Astrocyte of the cerebellum (primary cell): Measurements from ENCODE around the gene ACAN.

Experiments
- DNase-seq: peaks from one replicate; pipeline ENCODE4 v3.0.0-alpha.2; 2011; ENCODE audit warnings: low read depth
- H3K4me3 ChIP-seq: 2 replicates; pipeline ENCODE4 v1.5.1; 2011; ENCODE audit warnings: mild to moderate bottlenecking, low read depth, low read length, moderate library complexity
- CTCF ChIP-seq: IDR thresholded peaks from 2 replicates; pipeline ENCODE4 v1.5.1; 2012; ENCODE audit warnings: low read length, low read depth, moderate library complexity, mild to moderate bottlenecking; ENCODE audit errors: missing control alignments
- in situ Hi-C: cut with HindIII; loops from 2 replicates; pipeline ENCODE4 v1.10.0; 2017; ENCODE audit warnings: low sequenced_read_pairs

The ACAN gene

DNA sequence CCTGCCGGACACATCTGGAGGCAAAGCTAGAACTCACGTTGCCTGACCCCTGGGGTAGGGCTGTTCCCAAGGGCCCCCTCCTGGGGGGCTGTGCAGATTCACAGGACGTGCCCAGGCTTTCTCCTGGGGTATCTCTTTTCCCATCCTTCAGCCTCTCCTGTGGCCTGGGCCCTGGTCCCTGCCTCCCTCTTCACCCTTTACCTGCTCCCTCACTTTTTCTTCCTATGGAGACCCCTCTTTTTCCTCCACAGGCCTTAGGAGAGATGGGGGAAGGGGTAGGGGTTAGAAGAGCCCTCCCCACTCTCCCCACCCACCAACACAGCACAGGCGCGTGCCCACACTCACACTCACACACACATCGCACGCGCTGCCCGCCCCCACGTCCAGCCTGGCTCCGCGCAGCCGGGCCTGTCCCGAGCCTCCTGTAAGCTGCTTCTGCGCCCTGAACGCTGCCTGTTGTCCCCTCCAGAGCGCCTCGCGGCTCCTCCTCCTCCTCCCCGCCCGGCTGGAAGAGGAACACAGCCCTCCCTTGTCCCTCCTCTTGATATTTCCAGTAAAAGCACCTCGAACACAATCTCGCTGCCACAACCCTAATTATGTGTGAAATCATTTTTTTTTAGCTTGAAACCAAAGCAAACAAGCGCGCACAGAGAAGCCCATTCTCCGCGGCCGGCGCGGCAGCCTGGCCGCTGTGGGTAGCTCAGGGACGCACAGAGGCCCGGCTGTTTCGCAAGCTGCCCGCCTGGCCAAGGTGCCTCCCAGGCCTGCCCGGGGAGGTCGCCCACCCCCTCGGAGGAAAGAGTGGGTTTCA, 33.9 kb upstream of the ACAN start:
- no peak overlapping the region for H3K4me3 ChIP-seq
- TF ChIP-seq CTCF, result no peak
- in situ Hi-C loops, result loop anchor here (5.0 kb wide), 1 partner anchor 43 kb away; no protein-coding TSS in a partner anchor
- no peak for DNase-seq

- H3K4me3 ChIP-seq, result no peak overlapping the region
- no peak for DNase-seq
- TF ChIP-seq CTCF, result no peak
- in situ Hi-C loops, result no loop called here
Measured at GRCh38 chr15:88775776-88776175, 27.5 kb upstream of the ACAN start.

DNA sequence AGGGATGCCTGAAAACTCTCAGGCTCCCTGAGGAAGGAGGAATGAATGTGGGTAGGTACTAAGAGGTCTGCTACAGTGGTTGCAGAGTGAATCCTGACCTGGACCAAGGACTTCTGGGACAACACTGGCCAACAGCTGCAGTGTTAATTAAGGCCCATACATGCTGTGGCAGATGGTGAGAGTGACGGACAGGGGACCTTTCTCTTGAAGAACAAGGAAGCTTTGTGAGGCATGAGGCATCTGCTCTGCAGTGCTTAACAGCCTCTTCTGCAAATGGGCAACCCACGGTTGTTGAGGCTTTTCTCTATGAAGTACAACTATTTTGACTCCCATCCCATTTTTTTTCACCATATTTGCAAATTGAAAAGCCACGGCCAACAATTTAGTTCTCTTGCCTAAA, 26.6 kb upstream of the ACAN start:
- no peak for DNase-seq
- in situ Hi-C loops, result no loop called here

DNA sequence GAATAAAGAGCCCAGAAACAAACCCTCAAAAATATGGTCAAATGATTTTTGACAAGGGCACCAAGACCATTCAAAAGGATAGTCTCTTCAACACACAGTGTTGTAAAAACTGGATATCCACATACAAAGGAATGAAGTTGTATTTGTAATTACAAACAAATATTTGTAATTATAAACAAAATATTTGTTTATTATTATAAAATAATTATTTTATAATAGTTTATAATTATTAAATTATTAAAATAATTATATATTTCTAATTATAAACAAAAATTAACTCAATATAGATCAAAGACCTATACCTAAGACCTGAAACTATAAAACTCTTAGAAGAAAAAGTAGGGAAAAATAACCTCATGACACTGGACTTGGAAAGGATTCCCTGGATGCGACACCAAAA, 23.3 kb upstream of the ACAN start:
- no peak for DNase-seq
- no peak for TF ChIP-seq CTCF
- in situ Hi-C loops, result no loop called here
- H3K4me3 ChIP-seq, result no peak overlapping the region

More for the DNA sequence above, 26.6 kb upstream of the ACAN start:
- no peak for TF ChIP-seq CTCF
- H3K4me3 ChIP-seq, result no peak overlapping the region

DNA sequence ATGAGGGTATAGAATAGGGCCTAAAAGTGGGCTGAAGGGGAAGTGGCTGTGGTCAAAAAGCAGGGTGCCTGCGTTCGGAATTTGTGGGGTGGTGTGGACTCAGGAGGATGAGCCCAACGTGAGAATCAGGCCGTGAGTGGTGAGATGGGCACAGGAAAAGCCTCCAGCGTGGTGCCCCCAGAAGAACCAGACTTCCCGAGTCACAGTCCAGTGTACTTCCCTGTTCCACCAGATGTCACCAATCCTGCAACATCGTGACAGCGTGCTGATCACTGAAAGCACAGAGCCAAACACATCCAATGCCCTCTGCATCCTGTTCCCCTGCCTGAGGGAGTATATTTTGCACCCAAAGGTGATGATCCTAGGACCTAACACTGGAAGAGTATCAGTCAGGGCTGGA, 20.8 kb upstream of the ACAN start:
- DNase-seq, result no peak
- in situ Hi-C loops, result no loop called here
- no peak for TF ChIP-seq CTCF
- H3K4me3 ChIP-seq, result no peak overlapping the region

DNA sequence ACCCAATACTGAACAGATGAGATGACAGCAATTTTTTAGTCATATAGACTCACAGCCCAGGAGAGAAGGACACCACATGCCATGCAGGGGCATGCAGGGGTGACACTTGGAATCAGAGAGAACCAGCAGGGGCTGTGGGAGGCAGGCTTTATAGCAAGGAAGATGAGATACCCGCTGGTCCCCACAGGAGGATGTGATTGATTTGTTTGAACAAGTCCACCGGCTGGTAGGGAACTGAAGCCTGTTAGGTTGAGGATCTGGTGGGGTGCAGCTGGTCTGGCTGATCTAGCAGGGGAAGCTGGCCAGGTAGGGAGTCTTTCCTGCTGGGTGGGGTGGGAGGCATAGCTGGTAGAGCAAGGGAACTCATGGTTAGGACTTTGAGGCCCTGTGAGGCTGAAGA, 18.0 kb upstream of the ACAN start:
- in situ Hi-C loops, result no loop called here
- no peak for DNase-seq
- H3K4me3 ChIP-seq, result no peak overlapping the region
- no peak for TF ChIP-seq CTCF
